Amniotic stem cell (primary cell): ENCODE data around the gene TMEM121B.

ENCODE experiments used
- DNase-seq: peaks from one replicate; lab custom pipeline; 2025; lab: John Stamatoyannopoulos, UW

Gene TMEM121B

GRCh38 chr22:17137861-17138425, 16.8 kb upstream of the TMEM121B start:
- no peak for DNase-seq

DNA sequence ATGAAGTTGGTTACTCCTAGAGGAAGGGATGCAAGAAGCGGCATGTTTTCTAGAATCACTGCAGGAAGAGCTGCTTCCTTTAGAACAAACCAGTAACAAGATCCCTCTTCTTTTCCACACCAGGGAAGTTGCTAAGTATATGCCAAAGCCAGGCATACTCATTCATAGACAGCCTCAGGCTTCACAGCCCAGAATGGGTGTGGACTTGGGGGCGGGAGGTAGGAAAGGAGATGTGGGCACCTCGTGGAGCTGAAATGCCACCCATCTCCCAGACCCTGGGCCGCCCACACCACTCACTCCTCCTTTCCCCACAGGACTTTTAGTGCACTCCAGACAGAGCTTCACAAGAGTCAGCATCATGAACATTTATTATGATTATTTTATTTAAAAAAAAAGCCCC, 16.0 kb upstream of the TMEM121B start:
- no peak for DNase-seq

GRCh38 chr22:17135153-17135760, 14.1 kb upstream of the TMEM121B start:
- no peak for DNase-seq

DNA sequence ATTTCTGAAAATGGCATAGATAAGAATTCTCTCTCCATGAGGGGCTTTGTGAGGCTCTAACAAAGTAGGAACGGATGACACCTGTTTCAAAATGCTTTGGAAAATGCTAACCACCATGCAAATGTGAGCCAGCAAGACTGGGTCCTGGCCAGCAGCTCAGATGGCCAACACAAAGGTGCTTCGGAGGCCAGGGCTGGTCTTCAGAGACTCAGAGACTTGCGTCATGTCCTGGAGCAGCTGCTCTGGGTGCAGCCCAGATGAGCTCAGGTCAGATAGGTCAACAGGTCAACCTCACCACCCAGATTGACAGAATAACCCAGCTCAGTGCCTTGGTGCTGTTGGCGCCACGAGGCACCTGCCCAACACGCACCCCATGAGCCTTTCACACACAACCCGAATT, 12.0 kb upstream of the TMEM121B start:
- DNase-seq, result no peak

- DNase-seq, result no peak
Measured at GRCh38 chr22:17132112-17132511, 11.0 kb upstream of the TMEM121B start.

GRCh38 chr22:17131686-17132085, 10.5 kb upstream of the TMEM121B start:
- DNase-seq, result no peak

DNA sequence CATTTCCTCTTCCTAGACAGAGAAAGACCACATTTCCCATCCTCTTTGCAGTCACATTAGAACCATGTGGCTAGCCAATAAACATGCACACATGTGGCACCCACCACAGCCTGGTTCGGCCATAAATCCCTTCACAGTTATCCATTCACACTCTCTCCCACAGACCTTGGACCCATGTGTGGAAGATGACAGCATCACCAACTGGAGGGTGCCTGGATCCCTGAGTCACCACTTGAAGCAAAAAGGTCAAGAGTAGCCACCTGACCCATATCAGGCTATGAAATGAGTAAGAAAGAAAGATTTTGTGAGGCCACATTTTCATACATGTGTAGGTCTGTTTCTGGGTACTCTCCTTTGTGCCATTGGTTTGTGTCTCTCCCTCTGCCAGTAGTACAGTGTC, 9.0 kb upstream of the TMEM121B start:
- DNase-seq, result no peak

- DNase-seq, result no peak
Measured at GRCh38 chr22:17120711-17121232, 388 bp downstream of the TMEM121B start.

GRCh38 chr22:17120281-17120680, 879 bp downstream of the TMEM121B start:
- no peak for DNase-seq

DNA sequence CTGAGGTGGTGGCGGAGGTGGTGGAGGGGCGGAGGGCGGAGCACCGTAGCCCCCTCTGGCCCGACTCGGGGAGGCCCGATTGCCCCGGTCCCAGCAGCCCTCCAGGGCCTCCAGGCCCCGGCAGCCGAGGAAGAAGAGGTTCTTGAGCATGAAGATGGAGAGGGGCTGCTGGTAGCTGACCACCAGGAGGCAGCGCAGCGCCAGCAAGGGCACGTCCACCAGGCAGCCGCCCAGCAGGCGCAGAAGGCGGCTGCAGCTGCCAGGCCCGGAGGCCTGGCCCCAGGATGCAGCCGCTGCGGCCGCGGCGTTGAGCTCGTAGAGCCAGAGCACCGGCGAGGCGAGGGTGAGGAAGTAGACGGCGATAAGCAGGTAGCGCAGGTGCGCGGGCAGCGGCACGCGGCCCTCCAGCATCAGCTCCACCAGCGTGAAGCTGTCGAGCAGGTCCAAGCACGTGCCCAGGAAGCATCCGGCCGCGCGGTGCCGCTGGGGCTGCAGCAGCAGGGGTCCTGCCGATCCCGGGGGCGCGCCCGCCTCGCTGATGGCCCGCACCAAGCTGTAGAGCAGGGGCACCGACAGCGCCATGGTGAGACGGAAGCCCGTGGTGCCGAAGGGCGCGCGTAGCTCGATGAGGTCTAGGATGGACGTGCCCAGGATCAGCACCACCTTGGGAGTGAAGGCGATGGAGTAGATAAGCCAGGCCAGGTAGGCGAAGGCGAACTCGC, 1.5 kb downstream of the TMEM121B start:
- DNase-seq, result no peak

GRCh38 chr22:17118342-17118741, 2.8 kb downstream of the TMEM121B start:
- DNase-seq, result no peak

GRCh38 chr22:17117890-17118289, 3.3 kb downstream of the TMEM121B start:
- no peak for DNase-seq

GRCh38 chr22:17117400-17117799, 3.8 kb downstream of the TMEM121B start:
- DNase-seq, result no peak

- no peak for DNase-seq
Measured at GRCh38 chr22:17116572-17117330, 4.4 kb downstream of the TMEM121B start.

DNA sequence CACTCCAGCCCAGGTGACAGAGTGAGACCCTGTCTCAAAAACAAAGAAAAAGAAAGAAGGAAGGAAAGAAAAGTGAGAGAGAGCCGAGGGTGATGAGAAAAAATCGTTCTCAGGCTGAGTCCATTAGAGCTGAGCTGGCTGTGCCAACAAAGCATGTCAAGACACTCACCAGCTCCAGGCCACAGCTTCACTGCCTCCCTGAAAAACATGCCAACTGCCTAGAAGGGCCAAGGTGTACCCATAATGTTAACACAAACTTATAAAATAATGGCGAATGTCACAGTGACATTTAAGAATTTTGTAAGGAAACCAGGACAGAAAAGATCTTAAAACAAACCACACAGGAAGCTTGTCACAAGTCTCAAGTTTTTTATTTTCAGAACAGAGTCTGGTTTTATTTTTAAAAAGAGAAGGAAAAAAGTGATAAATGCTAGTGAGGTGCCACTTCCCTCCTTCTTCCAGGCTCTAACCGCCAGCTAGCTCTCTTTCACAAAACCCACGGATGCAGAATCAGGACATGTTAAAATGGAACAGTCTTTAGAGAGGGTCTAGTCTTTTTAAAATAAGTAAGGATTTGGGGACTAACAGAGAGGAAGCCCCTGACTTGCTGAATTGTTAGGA, 5.1 kb downstream of the TMEM121B start:
- no peak for DNase-seq

DNA sequence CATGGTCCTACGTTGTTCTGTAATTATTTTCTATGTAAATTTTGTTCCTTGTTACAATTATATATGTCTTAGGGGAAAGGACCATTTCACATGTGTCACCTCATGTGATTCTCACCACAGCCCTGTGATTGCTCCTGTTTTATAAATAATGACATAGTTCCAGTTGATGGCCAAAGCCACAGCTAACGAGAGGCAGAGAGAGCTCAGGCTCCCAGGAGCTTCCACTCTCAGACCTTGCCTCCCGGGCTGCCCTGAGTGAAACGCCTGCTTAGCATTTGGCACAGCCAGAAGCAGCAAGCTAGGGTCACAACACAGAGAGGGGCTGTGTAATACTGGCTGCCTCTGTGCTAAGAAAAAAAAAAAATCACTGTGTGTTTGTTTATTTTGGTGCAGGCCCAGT, 5.9 kb downstream of the TMEM121B start:
- DNase-seq, result no peak

DNA sequence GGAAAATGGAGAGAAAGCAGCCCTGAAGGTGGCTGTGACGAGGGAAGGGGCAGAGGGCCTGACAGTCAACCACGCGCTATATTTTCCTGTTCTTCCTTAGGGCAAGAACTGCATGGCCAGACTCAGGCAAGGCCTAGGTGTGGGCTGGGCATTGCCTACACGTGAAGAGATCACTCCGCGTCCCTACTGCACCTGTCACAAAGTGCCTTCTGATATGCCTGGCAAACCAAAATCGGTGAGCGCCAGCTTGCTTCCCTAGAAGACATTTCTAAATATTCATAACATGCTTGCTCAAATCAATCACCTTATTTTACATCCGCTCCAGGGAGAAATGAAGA, 6.3 kb downstream of the TMEM121B start:
- no peak for DNase-seq

DNA sequence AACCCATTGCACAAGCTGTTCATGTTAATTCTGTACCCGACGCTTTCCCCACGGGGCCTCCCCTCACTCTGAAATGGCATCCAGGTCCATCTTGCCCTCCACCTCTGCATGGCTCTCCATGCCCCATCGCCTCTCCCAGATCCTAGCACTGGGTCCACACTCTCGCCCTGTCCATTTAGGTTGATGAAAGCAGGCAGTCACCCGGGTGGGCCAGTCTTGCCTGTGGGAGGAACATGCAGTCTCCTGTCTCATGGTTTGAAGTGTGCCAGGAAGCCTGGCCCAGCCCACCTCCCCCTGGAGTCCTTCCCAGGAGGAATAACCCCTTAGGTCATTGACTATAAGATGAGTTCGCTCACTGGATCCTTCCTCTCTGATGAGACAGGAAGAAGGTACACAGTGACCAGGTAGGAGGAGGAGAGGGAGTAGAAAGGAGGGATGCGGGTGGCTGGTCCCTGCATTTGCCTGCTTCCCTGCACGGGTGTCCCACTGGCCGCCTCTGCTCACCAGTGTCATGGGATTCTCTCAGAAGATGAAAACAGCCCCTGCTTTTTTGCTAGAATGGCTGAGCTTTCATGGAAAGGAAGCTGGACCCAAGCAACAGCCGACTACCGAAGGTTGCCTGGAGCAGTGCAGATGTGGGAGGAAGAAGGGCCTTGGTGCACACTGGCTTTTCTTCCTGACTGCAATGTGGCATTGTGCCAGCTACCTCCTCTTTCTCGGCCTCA, 6.8 kb downstream of the TMEM121B start:
- DNase-seq, result no peak

GRCh38 chr22:17113600-17113999, 7.6 kb downstream of the TMEM121B start:
- DNase-seq, result no peak

GRCh38 chr22:17112491-17113042, 8.6 kb downstream of the TMEM121B start:
- DNase-seq, result no peak
